Measurements from ENCODE around the gene POTEH.
"Not testable (repeated sequence)": the region's sequence is repeated elsewhere in the genome, so short reads cannot be mapped to it uniquely, and the experiment has no call there.

- not testable (repeated sequence) for TF ChIP-seq CTCF (IDR thresholded peaks at IDR 0.05 in 2 of 3, conservative IDR thresholded peaks at IDR 0.05 in 1 of 3; ENCODE audit: borderline replicate concordance in 1 of 3, insufficient read depth in 1 of 3, low read depth in 2 of 3, low read length in 2 of 3); ZFX (IDR thresholded peaks at IDR 0.05); EZH2 (IDR thresholded peaks at IDR 0.05); JUND (IDR thresholded peaks at IDR 0.05); SIN3A (IDR thresholded peaks at IDR 0.05; ENCODE audit: low read depth); SP1 (IDR thresholded peaks at IDR 0.05; ENCODE audit: low read depth); MAX (IDR thresholded peaks at IDR 0.05); POLR2A (IDR thresholded peaks at IDR 0.05; ENCODE audit: borderline replicate concordance, extremely low read depth, insufficient read depth, insufficient read length); RAD21 (IDR thresholded peaks at IDR 0.05; ENCODE audit: low read depth); POLR2AphosphoS5 (IDR thresholded peaks at IDR 0.05; ENCODE audit: low read depth, low read length)
Observed at GRCh38 chr22:15684115-15684514, 5.7 kb upstream of the POTEH start.

Data from HCT116 (cell line).